Coronary artery (tissue), 2 donors: ENCODE data around the gene AKR7A2.

Source experiments
- DNase-seq: peaks from one replicate; pipeline ENCODE4 v3.0.0-alpha.2; 2017; ENCODE audit warnings: low spot score
- H3K27ac ChIP-seq, 2 donors: fragments of 200-600 bp; sonication (generic); one replicate each; pipeline ENCODE4 v1.5.1; 2016 to 2019
- H3K4me3 ChIP-seq: fragments of 200-600 bp; sonication (generic); 2 replicates; pipeline ENCODE4 v1.5.1; 2016; ENCODE audit warnings: mild to moderate bottlenecking, moderate library complexity
- TF ChIP-seq, protein P1 (sequence below): fragments of 200-600 bp; sonication (generic); IDR thresholded peaks from one replicate; pipeline ENCODE4 v1.5.1; 2019; ENCODE audit warnings: antibody characterized with exemption

AKR7A2 gene

DNA sequence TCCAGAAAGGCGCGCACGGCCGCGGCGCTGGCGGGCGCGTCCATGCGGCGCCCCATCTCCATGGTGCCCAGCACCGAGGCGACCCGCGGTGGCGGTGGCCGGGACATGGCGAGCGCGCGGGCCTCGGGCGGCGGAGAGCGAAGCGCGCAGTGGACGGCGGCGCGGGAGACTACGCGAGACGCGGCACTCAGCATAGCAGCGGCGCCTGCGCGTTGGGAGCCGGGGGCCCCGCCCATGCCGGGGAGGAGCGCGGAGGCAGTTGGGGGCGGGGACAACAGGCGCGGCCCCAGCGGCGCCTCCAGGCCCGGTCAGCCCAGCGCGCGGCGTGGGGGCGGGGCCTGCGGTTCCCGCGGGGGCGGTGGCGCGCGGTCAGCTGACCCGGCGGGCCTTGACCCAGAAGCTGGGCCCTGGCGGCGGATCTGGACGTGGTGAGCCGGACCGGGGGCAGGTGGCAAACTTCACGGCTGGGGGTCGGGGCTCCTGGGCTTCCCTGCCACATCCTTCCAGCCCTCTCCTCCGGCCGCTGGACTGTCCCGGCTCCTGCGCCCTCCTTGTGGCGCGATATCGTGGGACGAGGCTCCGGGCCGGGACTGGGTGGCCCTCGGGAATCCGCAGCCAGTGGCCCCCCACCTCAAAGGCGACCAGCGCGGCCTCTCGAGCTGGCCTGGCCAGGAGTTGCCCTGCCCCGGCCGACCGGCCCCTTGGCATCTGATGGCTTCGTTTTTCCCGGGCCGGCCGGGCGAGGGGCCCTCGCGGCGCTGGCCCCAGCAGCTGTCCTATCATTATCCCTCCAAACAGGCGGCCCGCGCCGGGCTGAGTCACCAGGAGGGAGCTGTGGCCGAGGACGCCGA is at the start of gene AKR7A2, which contains the start of gene SLC66A1:
AKR7A2 (minus strand) TSS at position 214 of the 851 bp plus-strand sequence; CDS start at position 194, 20 bp downstream.
SLC66A1 (plus strand) TSS at position 396 of the 851 bp plus-strand sequence. CDS start 5,352 bp downstream, outside the sequence.
- H3K4me3 ChIP-seq = peak within 1 kb of the TSS; percentile 89
- peak within 1 kb of the TSS; percentile 66 to 98 for H3K27ac ChIP-seq
- DNase-seq = peak; percentile 95
- TF ChIP-seq, protein P1, sequence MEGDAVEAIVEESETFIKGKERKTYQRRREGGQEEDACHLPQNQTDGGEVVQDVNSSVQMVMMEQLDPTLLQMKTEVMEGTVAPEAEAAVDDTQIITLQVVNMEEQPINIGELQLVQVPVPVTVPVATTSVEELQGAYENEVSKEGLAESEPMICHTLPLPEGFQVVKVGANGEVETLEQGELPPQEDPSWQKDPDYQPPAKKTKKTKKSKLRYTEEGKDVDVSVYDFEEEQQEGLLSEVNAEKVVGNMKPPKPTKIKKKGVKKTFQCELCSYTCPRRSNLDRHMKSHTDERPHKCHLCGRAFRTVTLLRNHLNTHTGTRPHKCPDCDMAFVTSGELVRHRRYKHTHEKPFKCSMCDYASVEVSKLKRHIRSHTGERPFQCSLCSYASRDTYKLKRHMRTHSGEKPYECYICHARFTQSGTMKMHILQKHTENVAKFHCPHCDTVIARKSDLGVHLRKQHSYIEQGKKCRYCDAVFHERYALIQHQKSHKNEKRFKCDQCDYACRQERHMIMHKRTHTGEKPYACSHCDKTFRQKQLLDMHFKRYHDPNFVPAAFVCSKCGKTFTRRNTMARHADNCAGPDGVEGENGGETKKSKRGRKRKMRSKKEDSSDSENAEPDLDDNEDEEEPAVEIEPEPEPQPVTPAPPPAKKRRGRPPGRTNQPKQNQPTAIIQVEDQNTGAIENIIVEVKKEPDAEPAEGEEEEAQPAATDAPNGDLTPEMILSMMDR = no peak

- H3K27ac ChIP-seq = no peak overlapping the region
- H3K4me3 ChIP-seq = no peak overlapping the region
- DNase-seq = no peak
- TF ChIP-seq, protein P1 = no peak
These were observed 49.1 kb upstream of the AKR7A2 start for GRCh38 chr1:19360843-19361610.

DNA sequence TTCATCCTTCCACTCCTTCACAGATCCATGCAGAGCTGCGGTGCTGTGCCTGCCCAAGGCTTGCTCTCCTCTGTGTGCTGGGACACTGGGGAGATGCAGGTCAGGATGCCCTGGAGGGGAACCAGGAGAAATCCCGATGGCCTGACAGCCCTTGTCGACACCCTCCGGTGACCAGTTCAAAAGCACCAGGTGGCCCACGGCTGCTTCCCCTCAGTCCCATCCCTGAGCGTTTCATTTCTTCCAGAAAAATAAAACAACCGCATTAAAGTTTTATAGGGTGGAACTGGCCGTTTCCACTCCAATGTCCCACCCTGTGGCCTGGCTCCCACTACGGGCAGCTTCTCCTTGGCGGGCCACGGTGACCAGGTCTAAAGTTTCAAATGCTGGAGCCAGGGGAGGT is 48.5 kb upstream of the AKR7A2 start:
- H3K4me3 ChIP-seq = no peak overlapping the region
- no peak overlapping the region for H3K27ac ChIP-seq
- DNase-seq = no peak
- TF ChIP-seq, protein P1 = no peak

GRCh38 chr1:19360016-19360415 is 48.1 kb upstream of the AKR7A2 start:
- no peak for DNase-seq
- Histone ChIP-seq H3K27ac (no peak overlapping the region), H3K4me3 (no peak overlapping the region)
- TF ChIP-seq, protein P1 = no peak

GRCh38 chr1:19359357-19359756 is 47.4 kb upstream of the AKR7A2 start:
- no peak overlapping the region for H3K4me3 ChIP-seq
- H3K27ac ChIP-seq = no peak overlapping the region
- DNase-seq = no peak
- TF ChIP-seq, protein P1 = no peak

GRCh38 chr1:19358710-19359109 is 46.8 kb upstream of the AKR7A2 start:
- TF ChIP-seq, protein P1 = no peak
- DNase-seq = no peak
- H3K27ac ChIP-seq = no peak overlapping the region
- no peak overlapping the region for H3K4me3 ChIP-seq
